ENCODE measurements around the gene CLSTN2.

Gene CLSTN2

GRCh38 chr3:140453750-140454149 lies 518.8 kb downstream of the CLSTN2 start:
- no peak for DNase-seq (ENCODE audit: low read depth)

- DNase-seq (ENCODE audit: low read depth): no peak
Observed at GRCh38 chr3:140455521-140456214, 520.7 kb downstream of the CLSTN2 start.

GRCh38 chr3:140456974-140457373 lies 522.0 kb downstream of the CLSTN2 start:
- DNase-seq (ENCODE audit: low read depth): no peak

GRCh38 chr3:140459462-140459861 lies 524.5 kb downstream of the CLSTN2 start:
- DNase-seq (ENCODE audit: low read depth): no peak

- no peak for DNase-seq (ENCODE audit: low read depth)
Observed at GRCh38 chr3:140461250-140461649, 526.3 kb downstream of the CLSTN2 start.

- no peak for DNase-seq (ENCODE audit: low read depth)
Observed at GRCh38 chr3:140463355-140463754, 528.4 kb downstream of the CLSTN2 start.

GRCh38 chr3:140465988-140466387 lies 531.0 kb downstream of the CLSTN2 start:
- no peak for DNase-seq (ENCODE audit: low read depth)

- no peak for DNase-seq (ENCODE audit: low read depth)
Observed at GRCh38 chr3:140466535-140466934, 531.5 kb downstream of the CLSTN2 start.

GRCh38 chr3:140467104-140467577 lies 532.2 kb downstream of the CLSTN2 start:
- DNase-seq (ENCODE audit: low read depth): peak; percentile 35

GRCh38 chr3:140467796-140468315 lies 532.9 kb downstream of the CLSTN2 start:
- no peak for DNase-seq (ENCODE audit: low read depth)

GRCh38 chr3:140468407-140468806 lies 533.4 kb downstream of the CLSTN2 start:
- DNase-seq (ENCODE audit: low read depth): no peak

- no peak for DNase-seq (ENCODE audit: low read depth)
Observed at GRCh38 chr3:140469491-140469890, 534.5 kb downstream of the CLSTN2 start.

GRCh38 chr3:140470211-140470610 lies 535.2 kb downstream of the CLSTN2 start:
- no peak for DNase-seq (ENCODE audit: low read depth)

GRCh38 chr3:140470962-140471361 lies 536.0 kb downstream of the CLSTN2 start:
- no peak for DNase-seq (ENCODE audit: low read depth)

- DNase-seq (ENCODE audit: low read depth): no peak
Observed at GRCh38 chr3:140472306-140473020, 537.5 kb downstream of the CLSTN2 start.

GRCh38 chr3:140487566-140487965 lies 552.6 kb downstream of the CLSTN2 start:
- no peak for DNase-seq (ENCODE audit: low read depth)

GRCh38 chr3:140493271-140493670 lies 558.3 kb downstream of the CLSTN2 start:
- no peak for DNase-seq (ENCODE audit: low read depth)

- DNase-seq (ENCODE audit: low read depth): no peak
Observed at GRCh38 chr3:140494970-140495369, 560.0 kb downstream of the CLSTN2 start.

GRCh38 chr3:140497331-140497730 lies 562.3 kb downstream of the CLSTN2 start:
- no peak for DNase-seq (ENCODE audit: low read depth)

GRCh38 chr3:140499114-140499757 lies 564.3 kb downstream of the CLSTN2 start:
- no peak for DNase-seq (ENCODE audit: low read depth)

- no peak for DNase-seq (ENCODE audit: low read depth)
Observed at GRCh38 chr3:140500473-140500872, 565.5 kb downstream of the CLSTN2 start.

- DNase-seq (ENCODE audit: low read depth): no peak
Observed at GRCh38 chr3:140501061-140501769, 566.2 kb downstream of the CLSTN2 start.

All from non-pigmented ciliary epithelial cell (primary cell).